Right ventricle myocardium inferior (tissue), 1 donor: ENCODE measurements around the gene AKAP10. TPM values are rescaled to one million over a fixed set of nuclear protein-coding genes. Genes with fewer than 3 reads are reported as not detected.
"Not testable (repeated sequence)": the region's sequence is repeated elsewhere in the genome, so short reads cannot be mapped to it uniquely, and the experiment has no call there.

Experiments used
- ATAC-seq: fragments of 200-7000 bp; cut with Tn5 transposase; one replicate; pipeline ENCODE4 v1.9.1; 2020; ENCODE audit warnings: mild to moderate bottlenecking, moderate library complexity
- DNase-seq: peaks from one replicate; pipeline ENCODE4 v3.0.0; 2021; ENCODE audit errors: missing footprints
- intact Hi-C: fragments of 100-400 bp; cut with DNase I; formaldehyde crosslinking; loops from one replicate; pipeline ENCODE4 v1.11.0; 2022
- total RNA-seq: library from RNA; stranded (reverse); fragmentation: NEBNext Ultra II Directional; extraction: Animal tissue kit (Norgen Biotek cat#: 25700); gene quantifications from one replicate; pipeline ENCODE4 v1.2.1, GENCODE V29; 2021
- donor health status: DM: no; HTN: yes; CAD: no; lungs with severe emphysema.

AKAP10 gene
- total RNA-seq, 1 donor from 2014 or later = 16.4 TPM

GRCh38 chr17:19940722-19941464 is 36.7 kb downstream of the AKAP10 start:
- ATAC-seq = no peak
- intact Hi-C loops = no loop called here

GRCh38 chr17:19939993-19940721 is 37.5 kb downstream of the AKAP10 start:
- DNase-seq = no peak
- intact Hi-C loops = no loop called here
- no peak for ATAC-seq

More at GRCh38 chr17:19940722-19941464, 36.7 kb downstream of the AKAP10 start:
- DNase-seq = no peak

- DNase-seq (no peak), ATAC-seq (no peak)
These were observed 38.9 kb downstream of the AKAP10 start for GRCh38 chr17:19938736-19939135.

GRCh38 chr17:19937522-19937921 is 40.1 kb downstream of the AKAP10 start:
- intact Hi-C loops = no loop called here
- ATAC-seq (no peak), DNase-seq (no peak)

More at GRCh38 chr17:19938736-19939135, 38.9 kb downstream of the AKAP10 start:
- intact Hi-C loops = no loop called here

- intact Hi-C loops = no loop called here
- ATAC-seq = no peak
- DNase-seq = no peak
These were observed 42.5 kb downstream of the AKAP10 start for GRCh38 chr17:19935169-19935568.

GRCh38 chr17:19933628-19934027 is 44.0 kb downstream of the AKAP10 start:
- DNase-seq = no peak
- intact Hi-C loops = no loop called here
- ATAC-seq = no peak

GRCh38 chr17:19933221-19933620 is 44.4 kb downstream of the AKAP10 start:
- DNase-seq = no peak
- intact Hi-C loops = no loop called here
- ATAC-seq = no peak

GRCh38 chr17:19928299-19928698 is 49.3 kb downstream of the AKAP10 start:
- DNase-seq (no peak), ATAC-seq (no peak)
- intact Hi-C loops = no loop called here

- ATAC-seq (no peak), DNase-seq (no peak)
- intact Hi-C loops = no loop called here
These were observed 62.2 kb downstream of the AKAP10 start for GRCh38 chr17:19915245-19915978.

- intact Hi-C loops = no loop called here
- DNase-seq = no peak
- no peak for ATAC-seq
These were observed 66.6 kb downstream of the AKAP10 start for GRCh38 chr17:19911033-19911432.

- intact Hi-C loops = no loop called here
- ATAC-seq (no peak), DNase-seq (no peak)
These were observed 68.5 kb downstream of the AKAP10 start for GRCh38 chr17:19909139-19909538.

GRCh38 chr17:19905502-19905901 is 72.1 kb downstream of the AKAP10 start:
- no peak for DNase-seq
- ATAC-seq = no peak
- intact Hi-C loops = no loop called here

GRCh38 chr17:19904924-19905323 is 72.7 kb downstream of the AKAP10 start:
- intact Hi-C loops = no loop called here
- peak; percentile 46 for ATAC-seq

GRCh38 chr17:19904412-19904811 is 73.2 kb downstream of the AKAP10 start:
- intact Hi-C loops = no loop called here
- ATAC-seq (no peak), DNase-seq (no peak)

More at GRCh38 chr17:19904924-19905323, 72.7 kb downstream of the AKAP10 start:
- peak; percentile 76 for DNase-seq

GRCh38 chr17:19900809-19901208 is 76.8 kb downstream of the AKAP10 start:
- no peak for DNase-seq
- intact Hi-C loops = no loop called here
- no peak for ATAC-seq

- ATAC-seq = no peak
- no peak for DNase-seq
- intact Hi-C loops = no loop called here
These were observed 79.7 kb downstream of the AKAP10 start for GRCh38 chr17:19897903-19898302.

GRCh38 chr17:19897090-19897837 is 80.4 kb downstream of the AKAP10 start:
- DNase-seq (no peak), ATAC-seq (peak; percentile 53)
- intact Hi-C loops = no loop called here

GRCh38 chr17:19896679-19897078 is 80.9 kb downstream of the AKAP10 start:
- DNase-seq = no peak
- ATAC-seq = no peak
- intact Hi-C loops = no loop called here

GRCh38 chr17:19890554-19890953 is 87.1 kb downstream of the AKAP10 start:
- intact Hi-C loops, ATAC-seq, DNase-seq: not testable (repeated sequence)
